Aorta (tissue), 5 donors: ENCODE results near the gene JAKMIP3. TPM values are rescaled to one million over a fixed set of nuclear protein-coding genes. Genes with fewer than 3 reads are reported as not detected.
A peak's percentile ranks its signal among the peaks of the same experiment; 100 is the strongest.

Source experiments
- ATAC-seq: fragments of 200-7000 bp; cut with Tn5 transposase; one replicate; pipeline ENCODE4 v1.9.1; 2022; ENCODE audit warnings: moderate library complexity; ENCODE audit not compliant: low FRiP score
- DNase-seq, 2 donors: peaks; one replicate each; pipeline ENCODE4 v3.0.0-alpha.2; 2020
- H3K27ac ChIP-seq, 2 donors: one replicate each; pipeline ENCODE4 v1.5.1; 2013; ENCODE audit warnings: low read length in 2 of 2, mild to moderate bottlenecking in 2 of 2, moderate library complexity in 2 of 2, control low read depth in 1 of 2, inconsistent platforms in 1 of 2, low read depth in 1 of 2
- H3K27me3 ChIP-seq, 2 donors: one replicate each; pipeline ENCODE4 v1.6.1; 2013; ENCODE audit warnings: control low read depth in 1 of 2, low read length in 1 of 2, mild to moderate bottlenecking in 1 of 2, moderate library complexity in 1 of 2; ENCODE audit not compliant: insufficient read depth in 2 of 2, control insufficient read depth in 1 of 2
- H3K36me3 ChIP-seq, 2 donors: one replicate each; pipeline ENCODE4 v1.6.1; 2013; ENCODE audit warnings: control low read depth in 1 of 2, low read length in 1 of 2, mild to moderate bottlenecking in 1 of 2; ENCODE audit not compliant: insufficient read depth in 2 of 2, control insufficient read depth in 1 of 2
- H3K4me1 ChIP-seq, 2 donors: one replicate each; pipeline ENCODE4 v1.6.1; 2013; ENCODE audit warnings: low read length in 2 of 2, control low read depth in 1 of 2, mild to moderate bottlenecking in 1 of 2, moderate library complexity in 1 of 2; ENCODE audit not compliant: insufficient read depth in 2 of 2, control insufficient read depth in 1 of 2
- H3K4me3 ChIP-seq, 2 donors: one replicate each; pipeline ENCODE4 v1.5.1; 2013; ENCODE audit warnings: low read length in 2 of 2, control low read depth in 1 of 2, mild to moderate bottlenecking in 1 of 2
- H3K9me3 ChIP-seq: one replicate; pipeline ENCODE4 v1.6.1; 2013; ENCODE audit warnings: mild to moderate bottlenecking, low read length; ENCODE audit not compliant: control insufficient read depth
- WGBS, 2 donors: extraction: QIAGEN DNeasy Blood & Tissue Kit; methylation state at CpG; one replicate each; pipeline ENCODE4 v1.1.7; 2013; 5-methylcytosine and 5-hydroxymethylcytosine counted together
- intact Hi-C, 2 donors: fragments of 100-400 bp; cut with DNase I; formaldehyde crosslinking; loops; one replicate each; pipeline versions ENCODE4 v1.14.2 to v1.15.0; 2022
- polyA plus RNA-seq, 2 donors: library from polyadenylated mRNA; stranded (reverse); fragments of 200-250 nt; gene quantifications; one replicate each; pipeline ENCODE4 v1.2.3, GENCODE V29; 2013
- total RNA-seq, 2 donors: library from RNA; stranded (reverse); fragmentation: NEBNext Ultra II Directional; extraction: Animal tissue kit (Norgen Biotek cat#: 25700); gene quantifications; one replicate each; pipeline ENCODE4 v1.2.1, GENCODE V29; 2021
- donor health status: healthy with polysubstance abuse.
- donor health status: Bipolar disorder and iron deficiency.
- donor health status: DM: no; HTN: no; CAD: no.
- donor health status: DM: no; HTN: no; CAD: no.
- donor health status: DM: yes; HTN: yes; CAD: no.

The JAKMIP3 gene
- total and polyA plus RNA-seq, 4 donors: 0.23 to 0.99 (median 0.36) TPM; not detected in 1

DNA sequence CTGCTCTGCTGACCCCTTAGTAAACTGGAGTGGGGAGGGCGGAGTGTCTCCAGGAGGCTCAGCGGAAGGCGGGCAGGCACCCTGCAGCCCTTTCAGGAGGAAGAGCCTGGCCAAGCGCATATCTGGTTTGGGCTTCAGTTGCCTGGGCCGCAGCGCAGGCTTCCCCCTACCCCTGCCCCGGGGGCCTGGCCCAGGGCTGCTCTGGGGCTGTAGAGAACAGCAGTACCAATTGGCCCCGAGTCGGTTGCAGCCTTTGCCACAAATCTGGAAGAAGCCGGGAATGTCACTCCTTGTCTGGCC lies 28.1 kb upstream of the JAKMIP3 start:
- Histone ChIP-seq H3K27ac (no peak overlapping the region), H3K27me3 (peaks cover 0 to 1% of the 10 kb centered on the region in 2 donors), H3K4me1 (no peaks in the 10 kb centered on the region), H3K36me3 (no peaks in the 10 kb centered on the region), H3K4me3 (no peak overlapping the region), H3K9me3 (no peaks in the 10 kb centered on the region)
- ATAC-seq: no peak
- intact Hi-C loops: no loop called here
- 47 to 55% methylated on average over 10 of the region's 10 CpGs for WGBS, 2 donors
- no peak for DNase-seq

DNA sequence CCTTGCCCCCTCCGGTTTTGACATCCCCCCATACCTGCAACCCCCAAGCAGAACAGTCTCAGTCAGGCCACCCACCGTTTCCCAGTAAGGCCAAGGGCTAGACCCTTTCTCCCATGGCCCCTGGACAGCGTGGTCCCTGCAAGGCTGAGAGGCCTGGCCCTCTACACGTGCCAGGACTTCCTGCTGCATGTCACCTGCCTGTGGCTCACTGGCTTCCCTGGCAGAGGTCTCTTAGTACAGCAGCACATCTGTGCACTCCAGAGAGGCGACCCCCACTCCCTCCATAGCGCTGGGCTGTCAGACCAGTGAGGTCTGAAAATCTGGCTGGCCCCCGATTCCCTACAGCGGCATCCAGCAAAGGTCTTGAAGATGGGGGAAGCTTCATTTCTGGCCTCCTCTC lies 26.4 kb upstream of the JAKMIP3 start:
- WGBS, 2 donors: 80 to 83% methylated on average over 8 of the region's 8 CpGs
- H3K36me3 ChIP-seq: no peaks in the 10 kb centered on the region
- no peak overlapping the region for H3K4me3 ChIP-seq
- ATAC-seq (no peak), DNase-seq (no peak)
- H3K4me1 ChIP-seq: no peaks in the 10 kb centered on the region
- H3K9me3 ChIP-seq: no peaks in the 10 kb centered on the region
- no peak overlapping the region for H3K27ac ChIP-seq
- intact Hi-C loops: no loop called here
- H3K27me3 ChIP-seq: peaks cover 0 to 1% of the 10 kb centered on the region in 2 donors

DNA sequence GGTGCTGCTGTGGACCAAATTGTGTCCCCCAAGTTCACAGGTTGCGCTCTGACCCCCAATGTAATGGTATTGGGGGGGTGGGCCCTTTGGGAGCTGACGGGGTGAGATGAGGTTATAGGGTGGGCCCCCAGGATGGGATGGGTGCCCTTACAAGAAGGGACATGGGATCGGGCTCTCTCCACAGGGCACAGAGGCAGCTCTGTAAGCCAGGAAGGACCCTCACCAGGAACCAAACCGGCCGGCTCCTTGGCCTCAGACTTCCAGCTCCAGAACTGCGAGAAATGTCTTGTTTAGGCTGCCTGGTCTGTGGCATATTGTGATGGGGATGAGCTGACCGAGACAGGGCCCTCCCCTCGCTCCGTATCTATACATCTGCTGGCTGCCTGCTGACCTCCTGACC lies 25.7 kb upstream of the JAKMIP3 start:
- no peaks in the 10 kb centered on the region for H3K4me1 ChIP-seq
- no peak for ATAC-seq
- peak in 1 of 2 donors; percentile 58 for DNase-seq
- 63 to 64% methylated on average over 9 of the region's 9 CpGs for WGBS, 2 donors
- intact Hi-C loops: no loop called here
- peaks cover 0 to 1% of the 10 kb centered on the region in 2 donors for H3K27me3 ChIP-seq
- no peak overlapping the region for H3K4me3 ChIP-seq
- no peaks in the 10 kb centered on the region for H3K9me3 ChIP-seq
- no peak overlapping the region for H3K27ac ChIP-seq
- no peaks in the 10 kb centered on the region for H3K36me3 ChIP-seq

DNA sequence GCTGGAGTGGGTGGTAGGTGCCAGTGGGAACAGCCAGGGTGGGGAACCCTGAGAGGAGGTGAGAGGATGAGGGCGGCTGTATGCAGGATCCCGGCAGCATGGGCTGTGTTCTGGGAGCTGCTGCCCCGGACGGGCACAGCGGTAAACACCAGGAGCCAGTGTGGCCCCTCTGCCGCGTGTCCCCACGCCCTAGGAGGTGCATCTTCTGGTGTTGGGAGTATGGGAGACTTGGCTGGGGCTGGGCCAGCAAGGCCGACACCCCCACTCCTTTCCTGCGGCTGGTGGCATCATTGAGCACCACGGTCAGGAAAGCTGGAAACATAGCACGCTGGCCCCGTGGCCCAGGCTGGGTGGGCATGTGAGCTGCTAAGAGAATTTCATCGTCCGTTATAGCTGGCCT lies 24.4 kb upstream of the JAKMIP3 start:
- Histone ChIP-seq H3K9me3 (no peaks in the 10 kb centered on the region), H3K4me3 (no peak overlapping the region), H3K27ac (no peak overlapping the region), H3K36me3 (no peaks in the 10 kb centered on the region), H3K27me3 (peaks cover 0 to 1% of the 10 kb centered on the region in 2 donors), H3K4me1 (no peaks in the 10 kb centered on the region)
- 81 to 89% methylated on average over 12 to 15 of the region's 15 CpGs for WGBS, 2 donors
- DNase-seq (no peak), ATAC-seq (no peak)
- intact Hi-C loops: no loop called here

DNA sequence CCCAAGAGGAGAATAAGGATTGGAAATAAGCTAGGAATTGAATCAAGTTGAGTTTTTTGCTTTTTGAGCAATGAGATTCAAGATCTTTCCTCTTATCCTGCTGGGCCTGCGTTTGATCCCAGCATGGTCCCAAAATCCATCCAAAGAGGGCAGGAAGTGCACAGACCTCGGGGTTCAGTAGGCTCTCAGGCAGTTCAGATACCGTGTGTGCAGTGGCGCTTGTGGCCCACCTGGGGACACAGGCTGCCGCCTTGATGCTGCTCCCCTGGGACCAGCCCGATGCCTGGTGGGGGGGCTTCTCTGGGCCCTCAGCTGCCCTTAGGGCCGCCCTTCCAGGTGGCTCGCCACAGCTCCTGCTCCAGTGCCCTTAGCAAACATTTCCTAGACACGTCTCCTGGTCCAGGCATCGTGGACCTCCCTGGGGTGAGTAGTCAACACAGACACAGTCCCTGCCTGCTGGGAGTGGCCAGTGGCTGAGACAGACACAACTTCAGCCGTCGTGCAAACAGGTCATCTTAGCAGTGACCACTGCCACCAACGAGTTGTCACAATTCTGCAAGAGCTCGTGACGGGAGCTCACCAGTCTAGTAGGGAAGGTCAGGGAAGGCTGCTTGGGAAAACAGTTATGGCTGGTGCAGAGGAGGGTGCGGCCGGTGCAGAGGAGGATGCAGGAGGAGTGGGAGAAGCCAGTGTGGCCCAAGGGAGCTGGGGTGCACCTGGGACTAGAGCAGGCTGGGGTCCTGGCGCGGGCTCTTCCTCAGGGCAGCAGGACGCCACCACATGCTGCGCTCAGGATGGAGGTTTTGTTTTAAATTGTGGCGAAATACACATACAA lies 21.7 kb upstream of the JAKMIP3 start:
- WGBS, 2 donors: 51 to 58% methylated on average over 22 of the region's 22 CpGs
- intact Hi-C loops: no loop called here

DNA sequence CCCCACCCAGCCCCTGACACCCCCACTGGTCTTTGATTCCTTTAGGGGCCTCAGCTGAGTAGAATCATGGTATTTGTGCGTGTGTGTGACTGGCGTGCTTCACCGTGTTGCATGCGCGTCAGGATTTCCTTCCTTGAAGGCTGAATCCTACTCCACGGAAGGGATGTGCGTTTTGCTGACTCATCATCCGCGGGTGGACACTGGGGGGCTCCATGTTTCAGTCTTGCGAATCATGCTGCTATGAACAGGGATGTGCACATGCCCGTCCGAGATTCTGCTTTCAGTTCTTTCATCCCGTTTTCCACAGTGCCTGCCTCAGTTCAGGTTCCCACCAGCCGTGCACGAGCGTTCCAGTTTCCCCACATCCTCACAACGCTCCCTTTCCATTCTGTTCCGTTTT lies 20.9 kb upstream of the JAKMIP3 start:
- Histone ChIP-seq H3K9me3 (no peaks in the 10 kb centered on the region), H3K27me3 (no peaks in the 10 kb centered on the region), H3K27ac (no peak overlapping the region), H3K36me3 (no peaks in the 10 kb centered on the region), H3K4me1 (no peaks in the 10 kb centered on the region), H3K4me3 (no peak overlapping the region)
- no peak for DNase-seq
- 82 to 84% methylated on average over 18 of the region's 18 CpGs for WGBS, 2 donors
- intact Hi-C loops: no loop called here
- no peak for ATAC-seq

More for the DNA sequence above, 21.7 kb upstream of the JAKMIP3 start:
- Histone ChIP-seq H3K27ac (no peak overlapping the region), H3K36me3 (no peaks in the 10 kb centered on the region), H3K4me1 (no peaks in the 10 kb centered on the region), H3K27me3 (no peaks in the 10 kb centered on the region), H3K4me3 (no peak overlapping the region), H3K9me3 (no peaks in the 10 kb centered on the region)
- ATAC-seq: no peak
- DNase-seq: no peak

DNA sequence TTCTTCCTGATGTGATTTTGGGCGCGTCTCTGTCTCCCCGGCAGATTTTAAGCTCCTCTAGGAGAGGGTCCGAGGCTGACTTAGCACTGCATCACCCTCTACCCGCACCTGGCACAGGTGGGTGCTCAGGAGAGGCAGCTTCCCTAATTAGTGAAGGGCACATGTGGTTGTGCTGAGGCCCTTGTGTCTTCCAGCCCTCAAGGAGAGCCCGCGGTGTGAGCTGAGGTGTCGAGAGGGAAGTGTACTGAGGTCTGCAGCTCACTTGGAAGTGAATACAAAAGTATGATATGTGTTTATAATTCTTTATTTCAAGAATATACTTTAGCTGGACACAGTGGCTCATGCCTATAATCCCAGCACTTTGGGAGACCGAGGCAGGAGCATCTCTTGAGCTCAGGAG lies 20.4 kb upstream of the JAKMIP3 start:
- 86 to 88% methylated on average over 9 of the region's 9 CpGs for WGBS, 2 donors
- intact Hi-C loops: no loop called here
- peaks cover 2% of the 10 kb centered on the region for H3K9me3 ChIP-seq

DNA sequence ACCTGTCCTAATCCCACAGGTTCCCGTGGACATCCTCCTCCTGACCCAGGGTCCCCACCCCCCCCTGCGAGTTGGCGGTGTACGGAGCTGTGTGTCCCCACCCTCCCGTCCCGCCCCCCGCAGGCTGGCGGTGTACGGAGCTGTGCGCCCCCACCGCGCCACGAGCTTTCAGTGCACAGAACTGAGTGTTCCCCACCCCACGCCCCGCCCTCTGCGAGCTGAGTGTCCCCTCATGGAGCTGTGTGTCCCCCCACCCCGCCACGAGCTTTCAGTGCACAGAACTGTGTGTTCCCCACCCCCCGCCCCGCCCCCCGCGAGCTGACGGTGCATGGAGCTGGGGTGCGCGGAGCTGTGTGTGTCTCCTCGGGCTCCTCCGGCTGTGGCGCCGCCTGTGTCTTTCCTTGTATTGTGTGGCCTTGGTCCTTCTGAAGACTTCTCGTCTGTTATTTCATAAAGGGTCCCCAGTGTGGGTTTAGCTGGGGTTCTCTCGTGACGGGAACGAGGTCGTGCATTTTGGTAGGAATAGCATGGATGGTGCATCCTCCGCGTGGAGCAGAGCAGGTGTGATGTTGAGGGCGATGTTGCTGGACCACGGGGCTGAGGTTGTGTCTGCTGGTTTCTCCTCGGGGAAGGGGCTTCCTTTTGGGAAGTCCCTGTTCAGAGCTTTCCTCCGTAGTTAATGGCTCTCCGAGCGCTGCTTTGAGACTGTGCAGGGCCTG lies 18.0 kb upstream of the JAKMIP3 start:
- Histone ChIP-seq H3K4me1 (no peaks in the 10 kb centered on the region), H3K27me3 (no peaks in the 10 kb centered on the region), H3K27ac (no peak overlapping the region), H3K9me3 (peaks cover 6% of the 10 kb centered on the region), H3K36me3 (no peaks in the 10 kb centered on the region), H3K4me3 (no peak overlapping the region)
- DNase-seq: peak in 1 of 2 donors; percentile 63
- no peak for ATAC-seq
- intact Hi-C loops: no loop called here
- 83% methylated on average over 41 to 42 of the region's 42 CpGs for WGBS, 2 donors

More for the DNA sequence above, 20.4 kb upstream of the JAKMIP3 start:
- ATAC-seq (no peak), DNase-seq (no peak)
- Histone ChIP-seq H3K27ac (no peak overlapping the region), H3K4me1 (no peaks in the 10 kb centered on the region), H3K4me3 (no peak overlapping the region), H3K27me3 (no peaks in the 10 kb centered on the region), H3K36me3 (no peaks in the 10 kb centered on the region)

DNA sequence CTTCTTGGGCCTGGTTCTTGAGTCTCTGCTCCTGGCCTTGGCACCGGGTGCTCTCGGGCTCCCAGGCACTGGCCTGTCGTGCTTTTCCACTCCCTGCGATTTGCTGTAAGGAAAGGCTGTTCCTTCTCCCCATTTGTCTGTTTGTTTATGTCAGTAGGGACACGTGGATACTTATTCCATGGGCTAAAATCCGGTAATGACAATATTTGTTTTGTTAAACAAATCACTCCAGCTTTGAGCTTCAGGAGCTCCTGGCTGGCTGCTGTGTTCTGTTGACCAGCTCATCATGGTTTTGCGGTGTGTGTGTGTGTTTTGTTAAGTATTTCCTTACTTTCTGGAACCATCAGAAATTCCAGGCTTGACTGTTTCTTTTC lies 17.5 kb upstream of the JAKMIP3 start:
- Histone ChIP-seq H3K27ac (no peak overlapping the region), H3K4me3 (no peak overlapping the region), H3K9me3 (peaks cover 10% of the 10 kb centered on the region), H3K36me3 (no peaks in the 10 kb centered on the region), H3K27me3 (no peaks in the 10 kb centered on the region), H3K4me1 (no peaks in the 10 kb centered on the region)
- WGBS, 2 donors: 47 to 60% methylated on average over 7 of the region's 7 CpGs
- DNase-seq (peak in 1 of 2 donors; percentile 23), ATAC-seq (no peak)
- intact Hi-C loops: no loop called here
